Lower leg skin (tissue), 3 donors: Measurements from ENCODE around the gene DGKD.

Experiments
- CTCF ChIP-seq, 3 donors: fragments of 450-650 bp; IDR thresholded peaks; one replicate each; pipeline ENCODE4 v1.5.1; 2016; ENCODE audit warnings: antibody characterized with exemption in 3 of 3, mild to moderate bottlenecking in 3 of 3, moderate library complexity in 2 of 3
- POLR2A ChIP-seq, 2 donors: fragments of 450-650 bp; IDR thresholded peaks; one replicate each; pipeline ENCODE4 v1.6.1; 2016 to 2017; ENCODE audit warnings: antibody characterized with exemption in 2 of 2, mild to moderate bottlenecking in 1 of 2, moderate library complexity in 1 of 2

GRCh38 chr2:233446606-233447305, 92.5 kb downstream of the DGKD start:
- TF ChIP-seq CTCF (IDR thresholded peaks at IDR 0.05) (no peak), POLR2A (IDR thresholded peaks at IDR 0.05) (no peak)
